ENCODE data around the gene EN2.

- TF ChIP-seq TCF12 (IDR thresholded peaks at IDR 0.05; ENCODE audit: low read depth) = no peak
- TF ChIP-seq MAX (IDR thresholded peaks at IDR 0.05) = no peak
- TF ChIP-seq TEAD4 (IDR thresholded peaks at IDR 0.05) = no peak
- TF ChIP-seq REST (IDR thresholded peaks at IDR 0.05; ENCODE audit: low read depth) = no peak
- TF ChIP-seq YY1 (IDR thresholded peaks at IDR 0.05; ENCODE audit: low read depth) = no peak
- TF ChIP-seq RAD21 (IDR thresholded peaks at IDR 0.05; ENCODE audit: low read depth) = no peak
- no peak for TF ChIP-seq EP300 (IDR thresholded peaks at IDR 0.05; ENCODE audit: borderline replicate concordance)
- no peak for TF ChIP-seq EGR1 (IDR thresholded peaks at IDR 0.05)
- no peak for TF ChIP-seq FOXM1 (IDR thresholded peaks at IDR 0.05; ENCODE audit: borderline replicate concordance, low read depth)
- no peak for TF ChIP-seq TAF1 (IDR thresholded peaks at IDR 0.05; ENCODE audit: low read depth)
- TF ChIP-seq CREB1 (IDR thresholded peaks at IDR 0.05; ENCODE audit: low read depth) = no peak
- TF ChIP-seq CEBPB (IDR thresholded peaks at IDR 0.05) = no peak
Observed at GRCh38 chr7:155489862-155490696, 32.1 kb downstream of the EN2 start.

Data from Ishikawa (cell line).